Memory B cell (primary cell): Measurements from ENCODE around the gene CFAP410.

Source experiments
- ATAC-seq: fragments of 150-1000 bp; cut with Tn5 transposase; 2 replicates; pipeline ENCODE4 v1.10.0; 2021; ENCODE audit warnings: low read depth, mild to moderate bottlenecking, moderate library complexity
- DNase-seq, 2 donors: peaks; one replicate each; pipeline ENCODE4 v3.0.0; 2022; ENCODE audit warnings: low spot score in 2 of 2
- H3K27ac Mint-ChIP-seq: one replicate; pipeline ENCODE4 v1.8.0; 2022; ENCODE audit warnings: mild to moderate bottlenecking, moderate library complexity, mixed read lengths
- H3K27me3 Mint-ChIP-seq: one replicate; pipeline ENCODE4 v1.8.0; 2022; ENCODE audit warnings: mixed read lengths
- H3K36me3 Mint-ChIP-seq: one replicate; pipeline ENCODE4 v1.8.0; 2022; ENCODE audit warnings: mild to moderate bottlenecking, mixed read lengths
- H3K4me1 Mint-ChIP-seq: one replicate; pipeline ENCODE4 v1.8.0; 2022; ENCODE audit warnings: mixed read lengths
- H3K4me3 Mint-ChIP-seq: one replicate; pipeline ENCODE4 v1.8.0; 2022; ENCODE audit warnings: mild to moderate bottlenecking, moderate library complexity, mixed read lengths
- H3K9me3 Mint-ChIP-seq: one replicate; pipeline ENCODE4 v1.8.0; 2022; ENCODE audit warnings: mixed read lengths

Gene CFAP410

DNA sequence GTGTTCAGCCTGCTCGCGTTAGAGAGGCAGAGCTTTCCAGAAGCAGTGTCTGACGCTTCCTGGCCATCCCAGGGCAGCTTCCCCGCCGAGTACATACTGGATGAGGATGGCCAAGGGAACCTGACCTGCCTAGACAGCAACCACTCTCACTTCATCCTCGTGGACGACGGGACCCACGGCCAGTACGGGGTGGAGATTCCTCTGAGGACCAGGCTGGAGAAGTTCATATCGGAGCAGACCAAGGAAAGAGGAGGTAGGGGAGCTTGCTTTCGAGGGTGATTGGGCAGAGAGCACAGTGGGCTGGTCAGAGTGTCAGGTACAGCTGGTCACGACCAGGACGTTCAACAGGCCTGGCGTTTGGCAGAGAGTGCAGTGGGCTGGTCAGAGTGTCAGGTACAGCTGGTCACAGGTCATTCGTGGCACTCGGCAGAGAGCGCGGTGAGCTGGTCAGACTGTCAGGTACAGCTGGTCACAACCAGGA is 36.6 kb upstream of the CFAP410 start:
- no peaks in the 10 kb centered on the region for H3K27me3 Mint-ChIP-seq
- no peak for DNase-seq
- no peak for ATAC-seq
- H3K4me3 Mint-ChIP-seq: no peak overlapping the region
- peaks cover 18% of the 10 kb centered on the region for H3K4me1 Mint-ChIP-seq
- H3K9me3 Mint-ChIP-seq: peaks cover 7% of the 10 kb centered on the region
- H3K36me3 Mint-ChIP-seq: peaks cover 8% of the 10 kb centered on the region
- peak overlapping the region; percentile 12 for H3K27ac Mint-ChIP-seq

- Mint-ChIP-seq H3K27me3 (no peaks in the 10 kb centered on the region), H3K4me1 (peaks cover 18% of the 10 kb centered on the region), H3K36me3 (peaks cover 7% of the 10 kb centered on the region), H3K4me3 (peak overlapping the region; percentile 0), H3K27ac (peak overlapping the region; percentile 12), H3K9me3 (peaks cover 7% of the 10 kb centered on the region)
- DNase-seq (peak in 1 of 2 donors; percentile 20), ATAC-seq (peak; percentile 90)
These were observed 36.1 kb upstream of the CFAP410 start for GRCh38 chr21:44375281-44375651.

- H3K36me3 Mint-ChIP-seq: peaks cover 7% of the 10 kb centered on the region
- peaks cover 18% of the 10 kb centered on the region for H3K4me1 Mint-ChIP-seq
- no peak overlapping the region for H3K4me3 Mint-ChIP-seq
- no peaks in the 10 kb centered on the region for H3K27me3 Mint-ChIP-seq
- peaks cover 7% of the 10 kb centered on the region for H3K9me3 Mint-ChIP-seq
- DNase-seq (no peak), ATAC-seq (no peak)
- peak overlapping the region; percentile 12 for H3K27ac Mint-ChIP-seq
These were observed 35.6 kb upstream of the CFAP410 start for GRCh38 chr21:44374601-44375280.

GRCh38 chr21:44372616-44373015 is 33.4 kb upstream of the CFAP410 start:
- no peak for DNase-seq

DNA sequence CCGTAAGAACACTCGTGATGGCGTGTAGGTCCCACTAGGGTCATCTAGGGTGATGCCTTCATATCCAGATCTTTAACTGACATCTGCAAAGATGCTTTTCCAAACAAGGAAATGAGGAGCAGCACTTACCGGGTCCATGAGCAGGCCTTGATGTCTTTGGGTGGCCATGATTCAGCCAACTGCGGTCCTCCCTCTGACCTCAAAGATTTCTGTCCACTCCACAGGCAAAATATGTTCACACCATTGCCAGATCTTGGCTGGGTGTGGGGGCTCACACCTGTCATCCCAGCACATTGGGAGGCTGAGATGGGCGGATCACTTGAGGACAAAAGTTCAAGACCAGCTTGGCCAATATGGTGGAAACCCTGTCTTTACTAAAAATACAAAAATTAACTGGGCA is 32.4 kb upstream of the CFAP410 start:
- H3K4me1 Mint-ChIP-seq: peaks cover 14% of the 10 kb centered on the region
- ATAC-seq (no peak), DNase-seq (no peak)
- peaks cover 4% of the 10 kb centered on the region for H3K27me3 Mint-ChIP-seq
- H3K27ac Mint-ChIP-seq: no peak overlapping the region
- peaks cover 7% of the 10 kb centered on the region for H3K9me3 Mint-ChIP-seq
- peaks cover 12% of the 10 kb centered on the region for H3K36me3 Mint-ChIP-seq
- H3K4me3 Mint-ChIP-seq: no peak overlapping the region

More at GRCh38 chr21:44372616-44373015, 33.4 kb upstream of the CFAP410 start:
- H3K4me3 Mint-ChIP-seq: no peak overlapping the region
- peaks cover 20% of the 10 kb centered on the region for H3K4me1 Mint-ChIP-seq
- peaks cover 7% of the 10 kb centered on the region for H3K9me3 Mint-ChIP-seq
- ATAC-seq: no peak
- H3K27me3 Mint-ChIP-seq: peaks cover 4% of the 10 kb centered on the region
- no peak overlapping the region for H3K27ac Mint-ChIP-seq
- peaks cover 11% of the 10 kb centered on the region for H3K36me3 Mint-ChIP-seq

GRCh38 chr21:44370786-44371410 is 31.7 kb upstream of the CFAP410 start:
- Mint-ChIP-seq H3K9me3 (peaks cover 7% of the 10 kb centered on the region), H3K36me3 (peaks cover 14% of the 10 kb centered on the region), H3K4me1 (peaks cover 14% of the 10 kb centered on the region), H3K27me3 (peaks cover 4% of the 10 kb centered on the region), H3K27ac (no peak overlapping the region), H3K4me3 (no peak overlapping the region)
- no peak for ATAC-seq
- DNase-seq: no peak

- no peak for ATAC-seq
- H3K4me3 Mint-ChIP-seq: no peak overlapping the region
- peaks cover 7% of the 10 kb centered on the region for H3K4me1 Mint-ChIP-seq
- peaks cover 4% of the 10 kb centered on the region for H3K9me3 Mint-ChIP-seq
- H3K36me3 Mint-ChIP-seq: peaks cover 11% of the 10 kb centered on the region
- H3K27me3 Mint-ChIP-seq: peaks cover 4% of the 10 kb centered on the region
- no peak for DNase-seq
- no peak overlapping the region for H3K27ac Mint-ChIP-seq
These were observed 31.0 kb upstream of the CFAP410 start for GRCh38 chr21:44370027-44370735.

DNA sequence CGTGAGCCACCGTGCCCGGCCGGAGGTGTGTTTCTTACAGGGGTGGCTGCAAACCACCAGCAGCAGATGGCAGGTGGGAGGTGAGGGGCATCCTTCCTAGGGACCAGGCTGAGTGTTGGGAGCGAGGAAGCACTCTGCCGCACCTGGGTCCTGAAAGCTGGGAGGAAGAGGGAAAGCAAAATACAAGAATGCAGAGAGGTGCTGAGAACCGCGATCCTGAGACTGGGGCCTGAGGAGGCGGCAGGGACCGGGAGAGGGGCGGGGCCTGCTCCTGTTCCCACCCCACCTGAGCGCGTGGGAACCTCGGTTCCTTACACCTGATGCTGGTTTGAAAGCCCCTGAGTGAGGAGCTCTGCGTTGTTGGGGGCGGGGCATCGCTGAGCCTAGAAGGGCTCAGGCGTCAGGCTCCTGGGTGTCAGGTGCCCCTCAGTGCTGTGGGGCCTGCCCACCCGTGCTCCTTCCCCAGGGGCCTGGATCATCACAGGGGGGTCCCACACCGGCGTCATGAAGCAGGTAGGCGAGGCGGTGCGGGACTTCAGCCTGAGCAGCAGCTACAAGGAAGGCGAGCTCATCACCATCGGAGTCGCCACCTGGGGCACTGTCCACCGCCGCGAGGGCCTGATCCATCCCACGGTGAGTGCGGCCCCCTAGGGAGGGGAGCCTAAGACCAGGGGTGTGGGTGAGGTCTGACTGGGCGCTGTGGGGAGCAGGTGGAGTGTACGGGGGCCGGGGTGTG is 29.7 kb upstream of the CFAP410 start:
- Mint-ChIP-seq H3K27ac (no peak overlapping the region), H3K4me3 (peak overlapping the region; percentile 50), H3K4me1 (peaks cover 2% of the 10 kb centered on the region), H3K36me3 (peaks cover 9% of the 10 kb centered on the region), H3K27me3 (peaks cover 4% of the 10 kb centered on the region), H3K9me3 (peaks cover 2% of the 10 kb centered on the region)
- DNase-seq (no peak), ATAC-seq (no peak)

- no peak for DNase-seq
- H3K27me3 Mint-ChIP-seq: peaks cover 4% of the 10 kb centered on the region
- H3K4me1 Mint-ChIP-seq: peaks cover 2% of the 10 kb centered on the region
- H3K27ac Mint-ChIP-seq: no peak overlapping the region
- peaks cover 13% of the 10 kb centered on the region for H3K36me3 Mint-ChIP-seq
- H3K4me3 Mint-ChIP-seq: no peak overlapping the region
- no peak for ATAC-seq
- H3K9me3 Mint-ChIP-seq: peaks cover 6% of the 10 kb centered on the region
These were observed 27.5 kb upstream of the CFAP410 start for GRCh38 chr21:44366586-44367211.

DNA sequence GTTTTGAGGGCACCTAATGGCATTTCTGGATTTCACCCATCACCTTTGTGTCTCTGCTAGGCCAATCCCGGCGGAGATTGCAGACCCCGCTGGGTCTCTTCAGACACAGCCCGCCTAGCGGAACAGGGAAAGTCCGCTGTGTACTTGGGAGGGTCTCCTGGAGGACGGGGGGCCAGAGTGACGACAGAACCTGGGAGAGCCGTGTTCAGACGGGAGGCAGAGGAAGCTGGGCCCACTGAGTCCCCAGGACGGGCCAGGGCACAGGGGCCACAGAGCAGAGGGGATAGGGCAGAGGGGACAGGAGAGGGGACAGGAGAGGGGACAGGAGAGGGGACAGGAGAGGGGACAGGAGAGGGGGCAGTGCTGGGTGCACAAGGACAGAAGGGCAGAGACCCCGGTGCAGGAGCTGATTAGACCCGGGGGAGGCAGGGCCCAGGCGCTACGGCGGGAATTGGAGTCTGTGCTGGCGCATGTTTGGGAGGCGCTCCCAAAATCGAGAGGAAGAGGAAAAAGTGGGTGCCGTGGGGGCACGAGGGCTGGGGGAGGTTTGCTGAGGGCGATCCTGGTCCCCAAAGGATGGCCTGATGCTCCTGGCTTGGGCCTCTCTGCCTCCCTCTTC is 26.9 kb upstream of the CFAP410 start:
- ATAC-seq (no peak), DNase-seq (no peak)
- Mint-ChIP-seq H3K4me1 (peaks cover 2% of the 10 kb centered on the region), H3K27me3 (peaks cover 4% of the 10 kb centered on the region), H3K9me3 (peaks cover 4% of the 10 kb centered on the region), H3K36me3 (peaks cover 11% of the 10 kb centered on the region), H3K4me3 (no peak overlapping the region), H3K27ac (no peak overlapping the region)

DNA sequence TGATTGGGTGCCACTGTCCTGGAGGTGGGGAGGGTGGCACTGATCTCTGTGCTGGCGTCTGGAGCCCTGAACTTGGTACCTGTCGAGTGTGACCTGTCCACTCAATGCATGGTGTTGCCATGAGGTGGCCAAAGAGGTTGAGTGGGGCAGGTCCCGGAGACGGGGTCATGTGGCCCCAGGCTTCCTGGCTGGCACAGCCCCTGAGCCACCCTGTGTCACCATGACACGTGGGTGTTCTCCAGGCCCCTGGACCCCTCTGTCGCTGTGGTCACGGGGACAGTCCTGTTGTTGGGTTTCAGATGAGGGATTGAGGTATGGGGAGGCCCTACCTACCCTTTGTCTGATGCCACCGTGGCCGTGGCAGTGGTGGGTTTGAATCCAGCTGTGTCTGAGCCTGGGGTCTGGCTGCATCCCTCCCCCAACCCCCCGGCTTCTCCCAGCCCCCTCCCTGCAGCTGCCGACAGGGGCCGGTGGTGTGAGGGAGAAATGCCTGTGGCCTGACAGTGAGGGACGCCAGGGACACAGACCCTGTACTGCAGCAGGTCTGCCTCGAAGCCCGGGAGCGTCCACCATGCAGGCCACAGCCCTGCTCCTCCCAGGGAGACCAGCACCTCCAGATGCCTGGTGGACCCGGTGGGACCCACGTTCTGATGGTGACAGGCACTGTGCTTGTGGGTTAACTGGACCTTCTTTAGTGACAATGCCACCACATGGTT is 26.2 kb upstream of the CFAP410 start:
- ATAC-seq: no peak
- H3K27ac Mint-ChIP-seq: no peak overlapping the region
- peaks cover 4% of the 10 kb centered on the region for H3K9me3 Mint-ChIP-seq
- H3K27me3 Mint-ChIP-seq: peaks cover 4% of the 10 kb centered on the region
- H3K36me3 Mint-ChIP-seq: peaks cover 11% of the 10 kb centered on the region
- H3K4me3 Mint-ChIP-seq: no peak overlapping the region
- DNase-seq: no peak
- peaks cover 5% of the 10 kb centered on the region for H3K4me1 Mint-ChIP-seq

DNA sequence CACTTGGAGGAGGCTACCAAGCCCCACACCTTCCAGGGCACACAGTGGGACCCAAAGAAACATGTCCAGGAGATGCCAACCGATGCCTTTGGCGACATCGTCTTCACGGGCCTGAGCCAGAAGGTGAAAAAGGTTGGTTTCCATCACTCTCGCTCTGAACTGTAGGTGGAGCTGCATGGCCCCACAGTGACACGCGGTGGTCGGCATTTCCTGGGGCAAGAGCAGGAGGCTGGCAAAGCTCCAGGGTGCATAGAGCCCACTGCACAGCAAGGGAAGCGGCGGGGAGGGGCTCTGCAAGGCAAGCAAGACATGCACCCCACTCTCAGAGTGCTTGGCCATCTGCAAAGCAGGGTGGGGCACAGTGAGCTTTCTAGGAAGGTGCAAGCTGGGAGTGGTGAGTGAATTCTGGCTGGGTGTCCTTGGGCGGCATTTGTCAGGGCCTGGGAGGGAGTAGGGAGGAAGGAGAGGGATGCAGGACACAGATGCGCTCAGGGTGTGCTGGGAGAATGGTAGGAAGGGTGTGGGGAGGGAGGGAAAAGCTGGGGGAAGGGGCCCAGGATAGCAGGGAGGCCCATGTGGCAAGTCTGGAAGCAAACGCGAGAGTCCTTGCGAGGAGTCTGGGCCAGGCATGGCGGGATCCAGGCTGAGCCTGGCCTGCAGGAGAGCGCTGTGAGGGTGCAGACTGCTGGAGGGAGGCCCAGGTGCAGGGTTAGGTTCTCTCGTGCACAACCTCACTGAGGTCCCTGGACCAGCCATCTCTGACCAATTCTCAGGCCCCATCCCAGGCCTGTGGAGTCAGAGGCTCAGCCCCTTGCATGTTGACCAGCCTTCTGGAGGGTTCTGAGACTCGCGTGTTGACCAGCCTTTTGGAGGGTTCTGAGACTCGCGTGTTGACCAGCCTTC is 25.2 kb upstream of the CFAP410 start:
- ATAC-seq (no peak), DNase-seq (no peak)
- Mint-ChIP-seq H3K27me3 (peaks cover 4% of the 10 kb centered on the region), H3K4me3 (no peak overlapping the region), H3K4me1 (peaks cover 5% of the 10 kb centered on the region), H3K9me3 (peaks cover 4% of the 10 kb centered on the region), H3K36me3 (peaks cover 11% of the 10 kb centered on the region), H3K27ac (no peak overlapping the region)
